Natural killer cell (primary cell): ENCODE results near the gene DNAH14. TPM values are rescaled to one million over a fixed set of nuclear protein-coding genes. Genes with fewer than 3 reads are reported as not detected.

Experiments used
- ATAC-seq, 3 donors: fragments of 150-1000 bp in 2 of 3; fragments of 200-7000 bp in 1 of 3; cut with Tn5 transposase; 1 replicate in 1 of 3; 2 replicates in 2 of 3; pipeline ENCODE4 v1.10.0; 2021; ENCODE audit warnings: mild to moderate bottlenecking in 2 of 3, moderate library complexity in 2 of 3
- DNase-seq, 2 donors: peaks; one replicate each; pipeline versions ENCODE4 v3.0.0 to v3.0.0-alpha.2; 2013 to 2021; ENCODE audit warnings: mixed read lengths in 1 of 2
- H3K27ac ChIP-seq: one replicate; pipeline ENCODE4 v1.5.1; 2013; ENCODE audit warnings: mild to moderate bottlenecking, low read length
- H3K27me3 ChIP-seq: one replicate; pipeline ENCODE4 v1.6.1; 2013; ENCODE audit warnings: low read length; ENCODE audit not compliant: control insufficient read depth, insufficient read depth
- H3K36me3 ChIP-seq: one replicate; pipeline ENCODE4 v1.6.1; 2013; ENCODE audit warnings: low read length; ENCODE audit not compliant: control insufficient read depth, insufficient read depth
- H3K4me1 ChIP-seq: one replicate; pipeline ENCODE4 v1.6.1; 2013; ENCODE audit warnings: low read length; ENCODE audit not compliant: control insufficient read depth, insufficient read depth
- H3K4me3 ChIP-seq: one replicate; pipeline ENCODE4 v1.5.1; 2013; ENCODE audit warnings: low read length
- H3K9me3 ChIP-seq: one replicate; pipeline ENCODE4 v1.6.1; 2013; ENCODE audit warnings: low read length; ENCODE audit not compliant: control insufficient read depth, insufficient read depth
- H3K27ac Mint-ChIP-seq, 2 donors: one replicate each; pipeline ENCODE4 v1.8.0; 2022; ENCODE audit warnings: mild to moderate bottlenecking in 2 of 2, mixed read lengths in 2 of 2, moderate library complexity in 1 of 2
- H3K27me3 Mint-ChIP-seq, 2 donors: one replicate each; pipeline ENCODE4 v1.8.0; 2022; ENCODE audit warnings: low read depth in 2 of 2, mixed read lengths in 2 of 2
- H3K36me3 Mint-ChIP-seq: one replicate; pipeline ENCODE4 v1.8.0; 2022; ENCODE audit warnings: mixed read lengths
- H3K4me1 Mint-ChIP-seq, 2 donors: one replicate each; pipeline ENCODE4 v1.8.0; 2022; ENCODE audit warnings: mixed read lengths in 2 of 2
- H3K4me3 Mint-ChIP-seq: one replicate; pipeline ENCODE4 v1.8.0; 2022; ENCODE audit warnings: mild to moderate bottlenecking, moderate library complexity, mixed read lengths
- H3K9me3 Mint-ChIP-seq, 2 donors: one replicate each; pipeline ENCODE4 v1.8.0; 2022; ENCODE audit warnings: mixed read lengths in 2 of 2
- CTCF ChIP-seq: fragments of 200-600 bp; IDR thresholded peaks from one replicate; pipeline ENCODE4 v1.8.0; 2022; ENCODE audit warnings: antibody characterized with exemption
- WGBS: methylation state at CpG from one replicate; pipeline ENCODE4 v1.1.7; 2013; ENCODE audit warnings: missing lambda C conversion rate; ENCODE audit not compliant: insufficient coverage; 5-methylcytosine and 5-hydroxymethylcytosine counted together
- intact Hi-C: fragments of 100-400 bp; cut with micrococcal nuclease; formaldehyde crosslinking; loops from one replicate; pipeline ENCODE4 v1.14.2; 2022
- total RNA-seq, 4 donors: library from RNA; stranded (reverse); fragments of 120-200 nt in 1 of 4; gene quantifications; one replicate each; pipeline versions ENCODE4 v1.2.3 to v1.2.4, GENCODE V29; 2013 to 2022

The DNAH14 gene
- total RNA-seq, 3 donors from 2014 or later (not counting 1 experiment from before 2014, with no cell fraction given), result 0.35 to 1.3 TPM; not detected in 1

DNA sequence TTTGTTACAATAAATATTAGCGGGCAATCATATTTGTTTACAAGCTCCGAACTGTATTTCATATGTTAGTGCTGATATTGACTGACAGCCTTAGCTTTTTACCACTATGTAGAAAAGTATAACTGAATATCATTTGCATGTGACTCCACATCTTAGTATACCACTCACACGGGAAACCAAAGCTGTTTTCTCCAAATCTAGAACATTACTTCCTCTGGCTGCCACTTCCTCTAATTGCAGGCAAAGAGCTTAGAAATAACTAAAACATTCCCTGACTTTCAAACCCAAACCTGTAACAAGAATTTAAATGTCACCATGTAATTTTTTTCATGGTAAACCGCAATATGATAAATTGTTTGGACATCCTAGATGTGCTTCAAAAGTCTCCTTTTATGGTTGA, 323.7 kb downstream of the DNAH14 start:
- intact Hi-C loops, result no loop called here
- Histone ChIP-seq H3K4me3 (no peak overlapping the region), H3K9me3 (no peaks in the 10 kb centered on the region), H3K4me1 (peaks cover 3% of the 10 kb centered on the region), H3K27ac (no peak overlapping the region), H3K36me3 (no peaks in the 10 kb centered on the region), H3K27me3 (no peaks in the 10 kb centered on the region)
- H3K4me1 Mint-ChIP-seq, result peaks cover 0 to 6% of the 10 kb centered on the region in 2 donors
- WGBS, result 60% methylated on average over 3 of the region's 4 CpGs
- TF ChIP-seq CTCF, result no peak
- ATAC-seq, result no peak
- peaks cover 0 to 2% of the 10 kb centered on the region in 2 donors for H3K9me3 Mint-ChIP-seq
- H3K36me3 Mint-ChIP-seq, result no peaks in the 10 kb centered on the region
- DNase-seq, result no peak
- peaks cover 7 to 19% of the 10 kb centered on the region in 2 donors for H3K27me3 Mint-ChIP-seq
- H3K4me3 Mint-ChIP-seq, result no peak overlapping the region
- H3K27ac Mint-ChIP-seq, result no peak overlapping the region

- H3K27me3 Mint-ChIP-seq, result peaks cover 7 to 19% of the 10 kb centered on the region in 2 donors
- 75% methylated on average over 1 of the region's 3 CpGs for WGBS
- Histone ChIP-seq H3K27ac (no peak overlapping the region), H3K4me3 (no peak overlapping the region), H3K36me3 (no peaks in the 10 kb centered on the region), H3K9me3 (no peaks in the 10 kb centered on the region), H3K27me3 (no peaks in the 10 kb centered on the region), H3K4me1 (peaks cover 3% of the 10 kb centered on the region)
- no peak for DNase-seq
- H3K27ac Mint-ChIP-seq, result no peak overlapping the region
- intact Hi-C loops, result no loop called here
- H3K36me3 Mint-ChIP-seq, result no peaks in the 10 kb centered on the region
- ATAC-seq, result no peak
- peaks cover 0 to 2% of the 10 kb centered on the region in 2 donors for H3K9me3 Mint-ChIP-seq
- no peak for TF ChIP-seq CTCF
- H3K4me3 Mint-ChIP-seq, result no peak overlapping the region
- H3K4me1 Mint-ChIP-seq, result peaks cover 0 to 6% of the 10 kb centered on the region in 2 donors
These were observed 324.3 kb downstream of the DNAH14 start for GRCh38 chr1:225253784-225254183.

GRCh38 chr1:225254676-225255075, 325.2 kb downstream of the DNAH14 start:
- peaks cover 0 to 2% of the 10 kb centered on the region in 2 donors for H3K9me3 Mint-ChIP-seq
- WGBS, result 91% methylated on average over 4 of the region's 4 CpGs
- H3K9me3 ChIP-seq, result no peaks in the 10 kb centered on the region
- H3K4me1 Mint-ChIP-seq, result peaks cover 0 to 6% of the 10 kb centered on the region in 2 donors
- H3K36me3 ChIP-seq, result no peaks in the 10 kb centered on the region
- ATAC-seq, result no peak
- H3K4me1 ChIP-seq, result peaks cover 3% of the 10 kb centered on the region
- intact Hi-C loops, result no loop called here
- H3K27ac ChIP-seq, result no peak overlapping the region
- no peak for DNase-seq
- peaks cover 7 to 19% of the 10 kb centered on the region in 2 donors for H3K27me3 Mint-ChIP-seq
- no peak overlapping the region for H3K4me3 Mint-ChIP-seq
- no peaks in the 10 kb centered on the region for H3K27me3 ChIP-seq
- no peaks in the 10 kb centered on the region for H3K36me3 Mint-ChIP-seq
- no peak for TF ChIP-seq CTCF
- H3K4me3 ChIP-seq, result no peak overlapping the region
- H3K27ac Mint-ChIP-seq, result no peak overlapping the region

GRCh38 chr1:225257081-225257480, 327.6 kb downstream of the DNAH14 start:
- ATAC-seq (no peak), DNase-seq (no peak)
- no peaks in the 10 kb centered on the region for H3K36me3 ChIP-seq
- Mint-ChIP-seq H3K36me3 (no peaks in the 10 kb centered on the region), H3K4me3 (no peak overlapping the region), H3K9me3 (peaks cover 0 to 4% of the 10 kb centered on the region in 2 donors), H3K4me1 (no peaks in the 10 kb centered on the region), H3K27me3 (peaks cover 2 to 25% of the 10 kb centered on the region in 2 donors), H3K27ac (no peak overlapping the region)
- H3K27me3 ChIP-seq, result no peaks in the 10 kb centered on the region
- no peak overlapping the region for H3K27ac ChIP-seq
- WGBS, result 73% methylated on average over 2 of the region's 2 CpGs
- H3K4me1 ChIP-seq, result no peaks in the 10 kb centered on the region
- H3K9me3 ChIP-seq, result no peaks in the 10 kb centered on the region
- intact Hi-C loops, result no loop called here
- no peak for TF ChIP-seq CTCF
- H3K4me3 ChIP-seq, result no peak overlapping the region
